A673 (cell line): ENCODE results near the gene SMARCC2. TPM values are rescaled to one million over a fixed set of nuclear protein-coding genes. Genes with fewer than 3 reads are reported as not detected.

Source experiments
- BruUV-seq: library from RNA; stranded (reverse); fragments of 400-500 nt; replicated peaks from 2 replicates; lab custom pipeline; 2021; lab: Mats Ljungman, UMichigan
- CTCF ChIA-PET: fragments of 300-600 bp; sonication (Branson Sonifier 250); formaldehyde crosslinking; loops from one replicate; lab custom pipeline; 2022; ENCODE audit warnings: antibody characterized with exemption; lab: Charles Lee
- POLR2A ChIA-PET: fragments of 300-600 bp; sonication (Branson Sonifier 250); formaldehyde crosslinking; loops from one replicate; lab custom pipeline; 2022; ENCODE audit warnings: antibody characterized with exemption; ENCODE audit not compliant: low non-redundant PET; lab: Charles Lee
- DNase-seq: peaks from one replicate; pipeline ENCODE4 v3.0.0-alpha.2; 2015; ENCODE audit warnings: low spot score
- H3K27ac ChIP-seq: fragments of 200-600 bp; sonication (generic); 2 replicates; pipeline ENCODE4 v1.5.1; 2016; ENCODE audit warnings: mixed run types, low read depth, mild to moderate bottlenecking, mixed read lengths, antibody characterized with exemption, low read length; ENCODE audit not compliant: poor library complexity, severe bottlenecking
- H3K27me3 ChIP-seq: fragments of 200-600 bp; sonication (generic); replicated peaks from 2 replicates; pipeline ENCODE4 v1.6.1; 2017; ENCODE audit warnings: mixed run types, low read depth, mild to moderate bottlenecking, mixed read lengths, antibody characterized with exemption, low read length; ENCODE audit not compliant: insufficient read depth, poor library complexity
- H3K36me3 ChIP-seq: fragments of 200-600 bp; sonication (generic); 2 replicates; pipeline ENCODE4 v1.6.1; 2016; ENCODE audit warnings: mixed run types, mild to moderate bottlenecking, mixed read lengths, antibody characterized with exemption, low read length; ENCODE audit not compliant: insufficient read depth, poor library complexity, severe bottlenecking
- H3K4me1 ChIP-seq: fragments of 200-600 bp; sonication (generic); 2 replicates; pipeline ENCODE4 v1.6.1; 2017; ENCODE audit warnings: mixed run types, mild to moderate bottlenecking, mixed read lengths, antibody characterized with exemption, low read length; ENCODE audit not compliant: insufficient read depth, poor library complexity, severe bottlenecking
- H3K4me3 ChIP-seq: fragments of 200-600 bp; sonication (generic); 2 replicates; pipeline ENCODE4 v1.5.1; 2016; ENCODE audit warnings: low read depth, mixed run types, mild to moderate bottlenecking, mixed read lengths, low read length; ENCODE audit not compliant: poor library complexity, severe bottlenecking
- H3K9me3 ChIP-seq: fragments of 200-600 bp; sonication (generic); 2 replicates; pipeline ENCODE4 v1.6.1; 2016; ENCODE audit warnings: mixed run types, low read depth, mild to moderate bottlenecking, mixed read lengths, antibody characterized with exemption, low read length; ENCODE audit not compliant: poor library complexity, severe bottlenecking
- EZH2 ChIP-seq: fragments of 200-600 bp; sonication (generic); IDR thresholded peaks from 2 replicates; pipeline ENCODE4 v1.6.1; 2017; ENCODE audit warnings: borderline replicate concordance, low read depth, mild to moderate bottlenecking, mixed read lengths, antibody characterized with exemption, low read length; ENCODE audit not compliant: poor library complexity, severe bottlenecking
- intact Hi-C: fragments of 100-400 bp; cut with micrococcal nuclease; formaldehyde crosslinking; loops from one replicate; pipeline ENCODE4 v1.10.0; 2022; ENCODE audit not compliant: unreplicated experiment
- total RNA-seq: library from RNA; stranded (reverse); gene quantifications from 2 replicates; pipeline ENCODE4 v1.2.3, GENCODE V29; 2021
- TF ChIP-seq, protein P1 (sequence below): fragments of 300-800, 200-600 bp; sonication (generic); conservative IDR thresholded peaks from 2 replicates; pipeline ENCODE4 v1.5.1; 2017; ENCODE audit warnings: low read depth, mild to moderate bottlenecking, antibody characterized with exemption, low read length, moderate library complexity, mixed read lengths

SMARCC2 gene
- total RNA-seq, 1 experiment from 2014 or later: 133 TPM

DNA sequence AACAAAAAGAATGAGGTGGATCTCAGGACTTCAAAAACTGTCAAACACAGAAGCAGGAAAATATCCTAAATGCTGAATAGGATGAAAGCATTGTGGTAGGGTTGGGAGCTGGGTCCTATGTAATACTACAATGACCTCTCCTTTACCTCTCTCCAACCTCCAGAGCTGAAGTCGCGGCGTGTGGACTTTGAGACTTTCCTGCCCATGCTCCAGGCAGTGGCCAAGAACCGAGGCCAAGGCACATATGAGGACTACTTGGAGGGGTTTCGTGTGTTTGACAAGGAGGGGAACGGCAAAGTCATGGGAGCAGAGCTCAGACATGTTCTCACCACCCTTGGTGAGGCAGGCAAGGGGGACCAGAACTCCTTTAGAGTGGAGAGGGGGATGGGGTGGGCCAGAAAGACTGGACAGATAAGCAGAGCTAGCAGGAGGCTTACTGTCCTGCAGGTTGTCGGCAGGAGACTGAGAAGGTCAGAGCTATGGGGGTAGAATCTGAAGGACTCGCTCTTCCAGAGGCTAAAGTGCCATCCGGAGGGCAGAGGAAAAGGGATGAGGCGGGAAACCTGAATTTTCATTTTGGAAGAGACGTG is 33.9 kb downstream of the SMARCC2 start:
- intact Hi-C loops: no loop called here
- CTCF ChIA-PET: interaction anchor here (1.4 kb wide), 1 partner anchor 34 kb away, joined by 5 read pairs; the partner anchor contains the start of gene SMARCC2
- H3K27me3 ChIP-seq: no peaks in the 10 kb centered on the region
- no peak overlapping the region for H3K4me3 ChIP-seq
- TF ChIP-seq, protein P1, sequence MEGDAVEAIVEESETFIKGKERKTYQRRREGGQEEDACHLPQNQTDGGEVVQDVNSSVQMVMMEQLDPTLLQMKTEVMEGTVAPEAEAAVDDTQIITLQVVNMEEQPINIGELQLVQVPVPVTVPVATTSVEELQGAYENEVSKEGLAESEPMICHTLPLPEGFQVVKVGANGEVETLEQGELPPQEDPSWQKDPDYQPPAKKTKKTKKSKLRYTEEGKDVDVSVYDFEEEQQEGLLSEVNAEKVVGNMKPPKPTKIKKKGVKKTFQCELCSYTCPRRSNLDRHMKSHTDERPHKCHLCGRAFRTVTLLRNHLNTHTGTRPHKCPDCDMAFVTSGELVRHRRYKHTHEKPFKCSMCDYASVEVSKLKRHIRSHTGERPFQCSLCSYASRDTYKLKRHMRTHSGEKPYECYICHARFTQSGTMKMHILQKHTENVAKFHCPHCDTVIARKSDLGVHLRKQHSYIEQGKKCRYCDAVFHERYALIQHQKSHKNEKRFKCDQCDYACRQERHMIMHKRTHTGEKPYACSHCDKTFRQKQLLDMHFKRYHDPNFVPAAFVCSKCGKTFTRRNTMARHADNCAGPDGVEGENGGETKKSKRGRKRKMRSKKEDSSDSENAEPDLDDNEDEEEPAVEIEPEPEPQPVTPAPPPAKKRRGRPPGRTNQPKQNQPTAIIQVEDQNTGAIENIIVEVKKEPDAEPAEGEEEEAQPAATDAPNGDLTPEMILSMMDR: no peak
- TF ChIP-seq EZH2: no peak
- POLR2A ChIA-PET: interaction anchor here (0.7 kb wide), 1 partner anchor 180 kb away, joined by 4 read pairs; no protein-coding TSS in a partner anchor
- no peaks in the 10 kb centered on the region for H3K9me3 ChIP-seq
- no peak for DNase-seq
- H3K4me1 ChIP-seq: peaks cover 29% of the 10 kb centered on the region
- no TSS peak for BruUV-seq
- H3K27ac ChIP-seq: no peak overlapping the region
- H3K36me3 ChIP-seq: peaks cover 13% of the 10 kb centered on the region

DNA sequence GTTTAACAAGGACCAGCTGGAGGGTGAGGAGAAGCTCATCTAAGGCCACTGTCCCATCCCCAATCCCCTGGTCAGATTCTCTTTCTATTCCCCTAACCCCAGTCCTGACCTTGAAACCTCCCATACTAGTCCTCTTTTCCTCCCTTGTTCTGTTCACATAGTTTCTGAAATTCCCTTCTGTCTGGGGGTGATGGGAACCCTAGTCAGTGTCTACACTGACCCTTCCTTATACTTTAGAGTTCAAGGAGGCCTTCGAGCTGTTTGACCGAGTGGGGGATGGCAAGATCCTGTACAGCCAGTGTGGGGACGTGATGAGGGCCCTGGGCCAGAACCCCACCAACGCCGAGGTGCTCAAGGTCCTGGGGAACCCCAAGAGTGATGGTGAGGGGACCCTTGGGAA is 34.5 kb downstream of the SMARCC2 start:
- TF ChIP-seq EZH2: no peak
- TF ChIP-seq, protein P1: no peak
- intact Hi-C loops: no loop called here
- no peak for DNase-seq
- Histone ChIP-seq H3K4me1 (peaks cover 23% of the 10 kb centered on the region), H3K27me3 (no peaks in the 10 kb centered on the region), H3K4me3 (no peak overlapping the region), H3K36me3 (peaks cover 7% of the 10 kb centered on the region), H3K27ac (no peak overlapping the region), H3K9me3 (no peaks in the 10 kb centered on the region)
- BruUV-seq: no TSS peak
- ChIA-PET POLR2A (interaction anchor here (0.7 kb wide), 1 partner anchor 180 kb away, joined by 4 read pairs; no protein-coding TSS in a partner anchor), CTCF (interaction anchor here (1.4 kb wide), 1 partner anchor 35 kb away, joined by 5 read pairs; the partner anchor contains the start of gene SMARCC2)

DNA sequence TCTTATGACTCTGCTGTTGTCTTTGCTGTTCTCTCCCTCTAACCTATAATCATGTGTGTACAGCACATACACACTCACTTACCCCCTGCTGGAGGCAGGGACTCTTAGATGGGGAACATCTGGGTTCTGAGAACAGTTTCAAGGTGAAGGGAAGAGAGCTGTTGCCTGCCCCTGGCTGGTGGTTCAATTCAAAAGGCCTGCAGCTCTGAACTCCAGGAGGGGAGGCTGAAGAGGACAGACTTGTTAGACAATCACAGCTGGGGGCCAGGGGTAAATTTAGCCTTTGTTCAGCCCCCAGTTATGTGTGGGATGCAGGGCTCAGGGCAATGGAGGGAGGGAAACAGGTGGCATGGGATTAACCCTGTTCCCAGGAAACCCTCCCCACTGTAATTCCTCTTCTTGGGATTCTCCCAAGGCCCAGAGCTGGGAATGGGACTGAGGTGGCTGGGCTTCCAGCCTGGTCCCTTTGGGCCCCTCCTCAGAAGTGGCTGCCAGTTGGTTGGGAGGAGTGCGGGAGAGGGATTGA is 35.0 kb downstream of the SMARCC2 start:
- POLR2A ChIA-PET: no interaction called here
- intact Hi-C loops: no loop called here
- no peak overlapping the region for H3K27ac ChIP-seq

More for the DNA sequence above, 35.0 kb downstream of the SMARCC2 start:
- H3K4me1 ChIP-seq: peaks cover 20% of the 10 kb centered on the region
- peaks cover 2% of the 10 kb centered on the region for H3K36me3 ChIP-seq
- CTCF ChIA-PET: interaction anchor here (1.4 kb wide), 1 partner anchor 35 kb away, joined by 5 read pairs; the partner anchor contains the start of gene SMARCC2
- H3K27me3 ChIP-seq: no peaks in the 10 kb centered on the region
- no TSS peak for BruUV-seq
- no peak overlapping the region for H3K4me3 ChIP-seq
- TF ChIP-seq, protein P1: no peak
- no peak for TF ChIP-seq EZH2
- H3K9me3 ChIP-seq: no peaks in the 10 kb centered on the region
- DNase-seq: no peak
